ENCODE results near the gene OCRL. TPM values are rescaled to one million over a fixed set of nuclear protein-coding genes. Genes with fewer than 3 reads are reported as not detected.

The OCRL gene
- total and polyA plus RNA-seq, 7 experiments from 2014 or later: 0.47 to 6.2 (median 5.0) TPM

- H3K27ac Mint-ChIP-seq: peak overlapping the region in 1 of 9 donors; percentile 22
Measured at GRCh38 chrX:129599996-129600395, 59.9 kb downstream of the OCRL start.

DNA sequence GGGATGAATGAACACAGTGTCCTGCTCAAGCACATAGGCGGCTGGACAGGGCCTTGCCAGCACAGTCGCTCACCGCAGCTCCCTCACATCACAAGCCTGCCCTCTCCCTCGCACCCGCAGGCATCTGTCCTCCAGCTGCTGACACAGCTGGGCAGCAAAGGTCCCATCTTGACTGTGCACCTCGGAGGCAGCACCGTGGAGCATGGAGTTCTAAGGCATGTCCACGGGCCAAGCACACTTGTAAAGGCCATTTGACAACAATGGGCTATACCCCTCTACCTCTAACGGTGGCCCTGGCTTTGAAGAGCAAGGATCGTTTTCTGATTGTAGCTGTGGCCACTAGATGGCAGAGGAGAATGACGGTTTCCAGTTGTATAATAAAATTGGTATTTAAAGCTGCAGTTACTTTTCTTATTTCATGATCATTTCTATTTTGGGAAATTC is 60.9 kb downstream of the OCRL start:
- intact Hi-C loops (cut with micrococcal nuclease): loop anchor here (2.0 to 10.0 kb wide), 5 partner anchors 154 to 1316 kb away; partner anchors contain the start of genes ENOX2 (in 1 of the 2) and SLC25A14 (in 1 of the 2)
- POLR2A ChIA-PET: interaction anchor here (0.6 kb wide), 1 partner anchor 325 kb away, joined by 3 read pairs; no protein-coding TSS in a partner anchor
- H3K27ac Mint-ChIP-seq: peak overlapping the region in 4 of 9 donors; percentile 3 to 47 (median 20)

More at GRCh38 chrX:129599996-129600395, 59.9 kb downstream of the OCRL start:
- peaks cover 1 to 22% (median 10%) of the 10 kb centered on the region in 7 donors for H3K4me1 Mint-ChIP-seq
- H3K9me3 ChIP-seq (ENCODE audit: control insufficient read depth in 2 of 3, low read length in 3 of 3): no peaks in the 10 kb centered on the region
- H3K4me3 ChIP-seq (ENCODE audit: low read length): no peak overlapping the region
- H3K4me3 Mint-ChIP-seq: no peak overlapping the region
- peaks cover 0 to 5% (median 0%) of the 10 kb centered on the region in 5 donors for H3K36me3 Mint-ChIP-seq
- peaks cover 5 to 7% of the 10 kb centered on the region in 2 donors for H3K4me1 ChIP-seq (ENCODE audit: control insufficient read depth in 2 of 2, insufficient read depth in 2 of 2, low read length in 2 of 2)
- no peak for ATAC-seq
- POLR2A ChIA-PET: no interaction called here
- no peak for DNase-seq
- H3K27ac ChIP-seq (ENCODE audit: low read depth, low read length): no peak overlapping the region
- H3K27me3 ChIP-seq (ENCODE audit: control insufficient read depth in 2 of 2, insufficient read depth in 2 of 2, low read length in 2 of 2): no peaks in the 10 kb centered on the region
- CTCF ChIA-PET: no interaction called here
- intact Hi-C loops (cut with micrococcal nuclease): loop anchor here (2.0 to 10.0 kb wide), 5 partner anchors 155 to 1317 kb away; partner anchors contain the start of genes ENOX2 (in 1 of the 2) and SLC25A14 (in 1 of the 2)
- H3K27me3 Mint-ChIP-seq: no peaks in the 10 kb centered on the region
- no peaks in the 10 kb centered on the region for H3K36me3 ChIP-seq (ENCODE audit: control insufficient read depth in 2 of 3, insufficient read depth in 3 of 3, low read length in 3 of 3)
- no peaks in the 10 kb centered on the region for H3K9me3 Mint-ChIP-seq

DNA sequence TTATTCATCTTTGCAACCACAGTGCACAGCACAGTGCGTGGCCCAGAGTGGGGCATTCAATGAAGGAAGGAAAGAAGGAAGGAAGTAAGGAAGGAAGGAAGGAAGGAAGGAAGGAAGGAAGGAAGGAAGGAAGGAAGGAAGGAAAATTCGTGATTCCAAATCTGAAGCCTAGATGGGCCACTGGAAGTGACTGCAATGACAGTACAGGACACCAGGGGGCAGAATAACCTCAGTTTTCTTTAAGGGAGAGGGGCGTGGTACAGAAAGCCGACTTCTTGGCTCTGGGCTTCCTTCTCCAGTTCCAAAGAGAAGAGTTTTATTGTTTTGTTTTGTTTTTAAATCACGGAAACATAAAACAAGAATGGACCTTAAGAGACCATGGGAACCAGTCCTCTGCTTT is 66.9 kb downstream of the OCRL start:
- ChIA-PET CTCF (interaction anchor here (0.6 to 1.0 kb wide), 2 partner anchors 123 to 217 kb away, joined by 3 to 5 read pairs; no protein-coding TSS in a partner anchor), POLR2A (no interaction called here)
- Mint-ChIP-seq H3K4me3 (no peak overlapping the region), H3K4me1 (peaks cover 4 to 35% (median 16%) of the 10 kb centered on the region in 7 donors), H3K27me3 (no peaks in the 10 kb centered on the region), H3K36me3 (no peaks in the 10 kb centered on the region), H3K9me3 (no peaks in the 10 kb centered on the region), H3K27ac (peak overlapping the region in 1 of 9 donors; percentile 84)
- DNase-seq: peak in 8 of 9 donors; percentile 29 to 63 (median 54)
- Histone ChIP-seq H3K36me3 (ENCODE audit: control insufficient read depth in 2 of 3, insufficient read depth in 3 of 3, low read length in 3 of 3) (no peaks in the 10 kb centered on the region), H3K4me3 (ENCODE audit: low read length) (no peak overlapping the region), H3K27me3 (ENCODE audit: control insufficient read depth in 2 of 2, insufficient read depth in 2 of 2, low read length in 2 of 2) (no peaks in the 10 kb centered on the region), H3K4me1 (ENCODE audit: control insufficient read depth in 2 of 2, insufficient read depth in 2 of 2, low read length in 2 of 2) (peaks cover 5 to 7% of the 10 kb centered on the region in 2 donors), H3K27ac (ENCODE audit: low read depth, low read length) (no peak overlapping the region), H3K9me3 (ENCODE audit: control insufficient read depth in 2 of 3, low read length in 3 of 3) (no peaks in the 10 kb centered on the region)
- intact Hi-C loops (cut with micrococcal nuclease): loop anchor here (1.0 to 10.0 kb wide), 15 partner anchors 30 to 1298 kb away; partner anchors contain the start of genes ENOX2 (in 1 of the 2), SLC25A14 (in 1 of the 2) and UTP14A (in 1 of the 2)
- peak; percentile 75 for ATAC-seq

More for the DNA sequence above, 60.9 kb downstream of the OCRL start:
- ATAC-seq: peak; percentile 55
- H3K4me1 Mint-ChIP-seq: peaks cover 3 to 27% (median 14%) of the 10 kb centered on the region in 7 donors
- DNase-seq: peak in 5 of 9 donors; percentile 16 to 36 (median 27)
- H3K27ac ChIP-seq (ENCODE audit: low read depth, low read length): no peak overlapping the region
- H3K4me3 ChIP-seq (ENCODE audit: low read length): no peak overlapping the region
- H3K9me3 ChIP-seq (ENCODE audit: control insufficient read depth in 2 of 3, low read length in 3 of 3): no peaks in the 10 kb centered on the region
- no peaks in the 10 kb centered on the region for H3K36me3 ChIP-seq (ENCODE audit: control insufficient read depth in 2 of 3, insufficient read depth in 3 of 3, low read length in 3 of 3)
- H3K36me3 Mint-ChIP-seq: peaks cover 0 to 5% (median 0%) of the 10 kb centered on the region in 5 donors
- no peaks in the 10 kb centered on the region for H3K27me3 Mint-ChIP-seq
- no peak overlapping the region for H3K4me3 Mint-ChIP-seq
- no peaks in the 10 kb centered on the region for H3K9me3 Mint-ChIP-seq
- no peaks in the 10 kb centered on the region for H3K27me3 ChIP-seq (ENCODE audit: control insufficient read depth in 2 of 2, insufficient read depth in 2 of 2, low read length in 2 of 2)
- peaks cover 5 to 7% of the 10 kb centered on the region in 2 donors for H3K4me1 ChIP-seq (ENCODE audit: control insufficient read depth in 2 of 2, insufficient read depth in 2 of 2, low read length in 2 of 2)
- CTCF ChIA-PET: interaction anchor here (0.7 to 1.2 kb wide), 2 partner anchors 320 to 460 kb away, joined by 3 to 4 read pairs; no protein-coding TSS in a partner anchor

- Mint-ChIP-seq H3K4me1 (peaks cover 4 to 28% (median 16%) of the 10 kb centered on the region in 7 donors), H3K9me3 (no peaks in the 10 kb centered on the region), H3K27ac (no peak overlapping the region), H3K27me3 (no peaks in the 10 kb centered on the region), H3K4me3 (no peak overlapping the region), H3K36me3 (no peaks in the 10 kb centered on the region)
- DNase-seq (no peak), ATAC-seq (no peak)
- CTCF ChIA-PET: interaction anchor here (1.4 kb wide), 1 partner anchor 452 kb away, joined by 7 read pairs; no protein-coding TSS in a partner anchor
- H3K36me3 ChIP-seq (ENCODE audit: control insufficient read depth in 2 of 3, insufficient read depth in 3 of 3, low read length in 3 of 3): no peaks in the 10 kb centered on the region
- POLR2A ChIA-PET: no interaction called here
- H3K9me3 ChIP-seq (ENCODE audit: control insufficient read depth in 2 of 3, low read length in 3 of 3): no peaks in the 10 kb centered on the region
- peaks cover 5 to 7% of the 10 kb centered on the region in 2 donors for H3K4me1 ChIP-seq (ENCODE audit: control insufficient read depth in 2 of 2, insufficient read depth in 2 of 2, low read length in 2 of 2)
- H3K4me3 ChIP-seq (ENCODE audit: low read length): no peak overlapping the region
- H3K27me3 ChIP-seq (ENCODE audit: control insufficient read depth in 2 of 2, insufficient read depth in 2 of 2, low read length in 2 of 2): no peaks in the 10 kb centered on the region
- H3K27ac ChIP-seq (ENCODE audit: low read depth, low read length): no peak overlapping the region
- intact Hi-C loops (cut with micrococcal nuclease): loop anchor here (2.0 to 10.0 kb wide), 8 partner anchors 28 to 1296 kb away; partner anchors contain the start of genes ENOX2 (in 1 of the 2) and SLC25A14 (in 1 of the 2)
Measured at GRCh38 chrX:129608496-129608895, 68.4 kb downstream of the OCRL start.

DNA sequence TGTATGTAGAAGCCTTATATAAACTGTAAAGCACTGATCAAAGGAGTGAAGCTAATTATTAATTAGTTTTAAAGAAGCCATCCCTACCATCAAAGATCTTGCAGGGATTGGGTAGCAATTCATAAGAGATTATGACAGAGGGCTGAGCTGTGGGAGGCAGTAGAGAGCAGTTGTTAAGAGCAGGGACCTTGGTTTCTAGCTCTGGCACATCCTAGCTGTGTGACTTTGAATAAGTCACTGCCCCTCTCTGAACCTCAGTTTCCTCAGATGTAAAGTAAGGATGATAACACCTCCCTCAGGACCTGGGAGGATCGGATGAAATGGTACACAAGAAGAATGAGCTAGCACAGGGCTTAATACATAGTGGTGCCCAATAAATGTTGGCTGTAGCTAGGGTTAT is 69.3 kb downstream of the OCRL start:
- ATAC-seq (no peak), DNase-seq (no peak)
- intact Hi-C loops (cut with micrococcal nuclease): loop anchor here (2.0 to 10.0 kb wide), 8 partner anchors 27 to 1295 kb away; partner anchors contain the start of genes ENOX2 (in 1 of the 2) and SLC25A14 (in 1 of the 2)
- H3K4me3 Mint-ChIP-seq: no peak overlapping the region
- Histone ChIP-seq H3K27me3 (ENCODE audit: control insufficient read depth in 2 of 2, insufficient read depth in 2 of 2, low read length in 2 of 2) (no peaks in the 10 kb centered on the region), H3K9me3 (ENCODE audit: control insufficient read depth in 2 of 3, low read length in 3 of 3) (no peaks in the 10 kb centered on the region), H3K4me3 (ENCODE audit: low read length) (no peak overlapping the region), H3K36me3 (ENCODE audit: control insufficient read depth in 2 of 3, insufficient read depth in 3 of 3, low read length in 3 of 3) (no peaks in the 10 kb centered on the region), H3K4me1 (ENCODE audit: control insufficient read depth in 2 of 2, insufficient read depth in 2 of 2, low read length in 2 of 2) (peaks cover 3 to 5% of the 10 kb centered on the region in 2 donors), H3K27ac (ENCODE audit: low read depth, low read length) (no peak overlapping the region)
- peaks cover 0 to 19% (median 12%) of the 10 kb centered on the region in 7 donors for H3K4me1 Mint-ChIP-seq
- no peak overlapping the region for H3K27ac Mint-ChIP-seq
- ChIA-PET POLR2A (no interaction called here), CTCF (no interaction called here)
- no peaks in the 10 kb centered on the region for H3K27me3 Mint-ChIP-seq
- no peaks in the 10 kb centered on the region for H3K36me3 Mint-ChIP-seq
- no peaks in the 10 kb centered on the region for H3K9me3 Mint-ChIP-seq

DNA sequence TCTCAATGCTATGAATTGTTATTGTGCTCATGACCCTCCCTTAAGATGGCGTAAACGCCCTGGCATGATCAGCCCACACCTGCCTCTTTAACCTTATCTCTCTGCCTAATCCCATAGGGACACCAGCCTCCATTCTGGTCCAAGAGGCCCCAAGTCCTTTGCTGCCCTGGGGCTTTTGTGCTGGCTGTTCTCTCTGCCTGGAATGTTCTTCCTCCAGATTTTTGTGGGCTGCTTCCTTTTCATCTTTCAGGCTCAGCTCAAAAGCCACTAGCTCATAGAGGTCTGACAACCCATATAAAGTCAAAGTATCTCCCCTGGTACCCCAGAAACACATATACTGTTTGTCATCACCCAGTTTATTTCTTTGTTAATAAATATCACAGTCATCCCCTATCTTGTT is 72.3 kb downstream of the OCRL start:
- Mint-ChIP-seq H3K4me3 (no peak overlapping the region), H3K9me3 (peaks cover 0 to 1% (median 0%) of the 10 kb centered on the region in 11 donors), H3K4me1 (peaks cover 0 to 7% (median 0%) of the 10 kb centered on the region in 7 donors), H3K27me3 (no peaks in the 10 kb centered on the region), H3K27ac (no peak overlapping the region), H3K36me3 (no peaks in the 10 kb centered on the region)
- Histone ChIP-seq H3K9me3 (ENCODE audit: control insufficient read depth in 2 of 3, low read length in 3 of 3) (no peaks in the 10 kb centered on the region), H3K4me1 (ENCODE audit: control insufficient read depth in 2 of 2, insufficient read depth in 2 of 2, low read length in 2 of 2) (no peaks in the 10 kb centered on the region), H3K4me3 (ENCODE audit: low read length) (no peak overlapping the region), H3K27ac (ENCODE audit: low read depth, low read length) (no peak overlapping the region), H3K27me3 (ENCODE audit: control insufficient read depth in 2 of 2, insufficient read depth in 2 of 2, low read length in 2 of 2) (no peaks in the 10 kb centered on the region), H3K36me3 (ENCODE audit: control insufficient read depth in 2 of 3, insufficient read depth in 3 of 3, low read length in 3 of 3) (no peaks in the 10 kb centered on the region)
- POLR2A ChIA-PET: no interaction called here
- ATAC-seq (no peak), DNase-seq (no peak)
- intact Hi-C loops (cut with micrococcal nuclease): no loop called here
- CTCF ChIA-PET: interaction anchor here (1.1 kb wide), 1 partner anchor 313 kb away, joined by 3 read pairs; no protein-coding TSS in a partner anchor
